ENCODE data around the gene BRD8.
"Not testable (repeated sequence)": the region's sequence is repeated elsewhere in the genome, so short reads cannot be mapped to it uniquely, and the experiment has no call there.

BRD8 gene

GRCh38 chr5:138178516-138179276 is at the start of gene BRD8, which contains the start of gene KIF20A:
Gene BRD8 (minus strand): TSS chr5:138178630. CDS start chr5:138178614, 16 bp downstream.
Gene KIF20A (plus strand): TSS chr5:138179112. CDS start chr5:138179681, 569 bp downstream.
- DNase-seq, result peak; percentile 71 to 97

- DNase-seq, result no peak
Measured at GRCh38 chr5:138226910-138227309, 48.5 kb upstream of the BRD8 start.

- no peak for DNase-seq
Measured at GRCh38 chr5:138224712-138225111, 46.3 kb upstream of the BRD8 start.

- DNase-seq, result no peak
Measured at GRCh38 chr5:138223532-138223931, 45.1 kb upstream of the BRD8 start.

- no peak for DNase-seq
Measured at GRCh38 chr5:138216799-138217198, 38.4 kb upstream of the BRD8 start.

- DNase-seq, result peak; percentile 76 to 95
Measured at GRCh38 chr5:138213161-138214029, 35.0 kb upstream of the BRD8 start, which contains the start of gene CDC23. Gene CDC23 (minus strand): TSS chr5:138213323. CDS start chr5:138213312, 11 bp downstream.

- no peak for DNase-seq
Measured at GRCh38 chr5:138212828-138213160, 34.4 kb upstream of the BRD8 start.

GRCh38 chr5:138210985-138211384 is 32.6 kb upstream of the BRD8 start:
- DNase-seq, result no peak

- not testable (repeated sequence) for DNase-seq
Measured at GRCh38 chr5:138193859-138194258, 15.4 kb upstream of the BRD8 start.

GRCh38 chr5:138192826-138193225 is 14.4 kb upstream of the BRD8 start:
- DNase-seq, result no peak

GRCh38 chr5:138188626-138189025 is 10.2 kb upstream of the BRD8 start:
- no peak for DNase-seq

GRCh38 chr5:138186002-138186447 is 7.6 kb upstream of the BRD8 start:
- DNase-seq, result no peak

- DNase-seq, result no peak
Measured at GRCh38 chr5:138182808-138183207, 4.4 kb upstream of the BRD8 start.

- no peak for DNase-seq
Measured at GRCh38 chr5:138180841-138181240, 2.4 kb upstream of the BRD8 start.

GRCh38 chr5:138180183-138180782 is 1.9 kb upstream of the BRD8 start:
- peak in 1 of 2 donors; percentile 59 for DNase-seq

GRCh38 chr5:138179277-138179857 is 937 bp upstream of the BRD8 start:
- DNase-seq, result no peak

- DNase-seq, result no peak
Measured at GRCh38 chr5:138177941-138178515, 402 bp downstream of the BRD8 start.

GRCh38 chr5:138170299-138170698 is 8.1 kb downstream of the BRD8 start:
- no peak for DNase-seq

- DNase-seq, result no peak
Measured at GRCh38 chr5:138169124-138169523, 9.3 kb downstream of the BRD8 start.

GRCh38 chr5:138163721-138164120 is 14.7 kb downstream of the BRD8 start:
- no peak for DNase-seq

GRCh38 chr5:138160706-138161105 is 17.7 kb downstream of the BRD8 start:
- no peak for DNase-seq

- no peak for DNase-seq
Measured at GRCh38 chr5:138159666-138160065, 18.8 kb downstream of the BRD8 start.

- DNase-seq, result no peak
Measured at GRCh38 chr5:138157626-138158025, 20.8 kb downstream of the BRD8 start.

All from bone marrow (tissue), 2 donors.